OCI-LY1 (cell line): ENCODE results near the gene MAD1L1.

ENCODE experiments used
- H2AFZ ChIP-seq: fragments of 200-600 bp; sonication (generic), shearing (Covaris generic); 2 replicates; pipeline ENCODE4 v1.6.0; 2014; ENCODE audit warnings: antibody characterized with exemption, mild to moderate bottlenecking, low read length
- H3F3A ChIP-seq: fragments of 200-600 bp; sonication (generic), shearing (Covaris generic); 2 replicates; pipeline ENCODE4 v1.6.0; 2014; ENCODE audit warnings: mild to moderate bottlenecking, antibody characterized with exemption, low read length, moderate library complexity; ENCODE audit not compliant: insufficient read depth
- H3K27ac ChIP-seq: fragments of 200-600 bp; sonication (generic); 2 replicates; pipeline ENCODE4 v1.5.1; 2014; ENCODE audit warnings: low read length, mixed run types, mild to moderate bottlenecking, low read depth; ENCODE audit not compliant: poor library complexity, severe bottlenecking
- H3K27me3 ChIP-seq: fragments of 200-600 bp; sonication (generic); 2 replicates; pipeline ENCODE4 v1.6.0; 2014; ENCODE audit warnings: antibody characterized with exemption, mild to moderate bottlenecking, low read length, moderate library complexity; ENCODE audit not compliant: insufficient read depth
- H3K36me3 ChIP-seq: fragments of 200-600 bp; sonication (generic); 2 replicates; pipeline ENCODE4 v1.6.1; 2014; ENCODE audit warnings: mild to moderate bottlenecking, antibody characterized with exemption, low read length, moderate library complexity, mixed read lengths; ENCODE audit not compliant: insufficient read depth
- H3K4me1 ChIP-seq: fragments of 200-600 bp; sonication (generic); 2 replicates; pipeline ENCODE4 v1.5.1; 2014; ENCODE audit warnings: mild to moderate bottlenecking, low read length, moderate library complexity; ENCODE audit not compliant: insufficient read depth, severe bottlenecking
- H3K4me2 ChIP-seq: fragments of 200-600 bp; sonication (generic), shearing (Covaris generic); 2 replicates; pipeline ENCODE4 v1.6.1; 2014; ENCODE audit warnings: low read length
- H3K4me3 ChIP-seq: fragments of 200-600 bp; sonication (generic); 2 replicates; pipeline ENCODE4 v1.5.1; 2014; ENCODE audit warnings: low read length, low read depth, mild to moderate bottlenecking, mixed read lengths; ENCODE audit not compliant: poor library complexity, severe bottlenecking
- H3K79me2 ChIP-seq: fragments of 200-600 bp; shearing (Covaris generic); 2 replicates; pipeline ENCODE4 v1.6.1; 2016; ENCODE audit warnings: mixed run types, low read length, mixed read lengths; ENCODE audit not compliant: insufficient read depth
- H3K9ac ChIP-seq: fragments of 200-600 bp; sonication (generic), shearing (Covaris generic); 2 replicates; pipeline ENCODE4 v1.6.1; 2014; ENCODE audit warnings: mild to moderate bottlenecking, low read length, mixed read lengths
- H3K9me2 ChIP-seq: fragments of 200-600 bp; sonication (generic), shearing (Covaris generic); 2 replicates; pipeline ENCODE4 v1.6.1; 2014; ENCODE audit warnings: low read depth, mild to moderate bottlenecking, low read length, mixed read lengths
- H3K9me3 ChIP-seq: fragments of 200-600 bp; shearing (Covaris generic); 2 replicates; pipeline ENCODE4 v1.6.1; 2014; ENCODE audit warnings: low read length, mixed read lengths
- H4K20me1 ChIP-seq: fragments of 200-600 bp; sonication (generic), shearing (Covaris generic); 2 replicates; pipeline ENCODE4 v1.6.0; 2016; ENCODE audit warnings: mild to moderate bottlenecking, low read length; ENCODE audit not compliant: insufficient read depth
- EZH2 ChIP-seq: fragments of 200-600 bp; sonication (generic), shearing (Covaris generic); IDR thresholded peaks from 2 replicates; pipeline ENCODE4 v1.8.0; 2017; ENCODE audit warnings: borderline replicate concordance, mixed run types, mild to moderate bottlenecking, antibody characterized with exemption, low read length, moderate library complexity, mixed read lengths
- TF ChIP-seq, protein P1 (sequence below): fragments of 200-600 bp; sonication (generic), shearing (Covaris generic); IDR thresholded peaks from 2 replicates; pipeline ENCODE4 v1.5.1; 2017; ENCODE audit warnings: mild to moderate bottlenecking, antibody characterized with exemption, low read length, moderate library complexity, mixed read lengths

MAD1L1 gene

DNA sequence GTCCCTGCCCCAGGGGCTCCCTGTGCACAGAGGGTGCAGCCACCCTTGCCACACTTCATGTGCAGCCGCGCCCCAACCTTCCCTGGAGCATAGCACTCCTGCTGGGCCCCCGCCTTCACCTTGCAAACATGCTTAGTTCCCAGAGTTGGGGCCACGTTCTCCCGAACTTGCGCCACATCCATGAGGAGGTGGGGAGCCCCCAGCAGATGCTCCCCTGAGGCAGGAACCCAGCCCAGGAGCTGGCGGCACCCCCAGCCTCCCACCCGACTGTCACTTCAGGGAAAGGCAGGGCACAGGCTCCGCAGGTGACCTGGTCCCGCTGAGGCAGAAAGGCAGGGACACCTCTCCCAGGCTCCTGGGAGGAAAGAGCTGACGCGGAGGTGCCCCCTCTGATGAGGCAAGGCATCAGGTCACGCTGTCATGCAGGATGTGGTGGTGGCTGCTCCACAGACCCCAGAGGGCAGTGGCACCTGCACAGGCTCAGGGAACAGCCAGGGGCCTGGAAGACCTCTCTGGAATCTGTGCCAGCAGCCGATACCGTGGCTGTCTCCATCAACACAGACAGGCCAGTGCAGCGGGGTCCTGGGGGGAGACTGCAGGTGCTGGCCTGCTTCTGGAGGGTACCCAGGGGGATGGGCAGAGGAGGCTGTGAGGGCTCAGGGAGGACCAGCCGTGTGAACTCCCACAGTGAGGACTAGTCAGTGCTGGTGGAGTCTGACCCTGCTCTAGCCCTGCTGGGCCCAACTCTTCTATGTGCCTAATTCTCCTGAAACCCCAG is 221.3 kb downstream of the MAD1L1 start:
- Histone ChIP-seq H3F3A (no peaks in the 10 kb centered on the region), H3K27me3 (no peaks in the 10 kb centered on the region), H3K9me2 (no peaks in the 10 kb centered on the region), H4K20me1 (no peaks in the 10 kb centered on the region), H3K9me3 (no peaks in the 10 kb centered on the region), H3K9ac (no peak overlapping the region), H3K27ac (no peak overlapping the region), H3K4me2 (no peak overlapping the region), H3K36me3 (peaks cover 22% of the 10 kb centered on the region), H3K79me2 (no peaks in the 10 kb centered on the region), H3K4me3 (no peak overlapping the region), H3K4me1 (peaks cover 24% of the 10 kb centered on the region), H2AFZ (no peak overlapping the region)
- no peak for TF ChIP-seq EZH2
- TF ChIP-seq, protein P1, sequence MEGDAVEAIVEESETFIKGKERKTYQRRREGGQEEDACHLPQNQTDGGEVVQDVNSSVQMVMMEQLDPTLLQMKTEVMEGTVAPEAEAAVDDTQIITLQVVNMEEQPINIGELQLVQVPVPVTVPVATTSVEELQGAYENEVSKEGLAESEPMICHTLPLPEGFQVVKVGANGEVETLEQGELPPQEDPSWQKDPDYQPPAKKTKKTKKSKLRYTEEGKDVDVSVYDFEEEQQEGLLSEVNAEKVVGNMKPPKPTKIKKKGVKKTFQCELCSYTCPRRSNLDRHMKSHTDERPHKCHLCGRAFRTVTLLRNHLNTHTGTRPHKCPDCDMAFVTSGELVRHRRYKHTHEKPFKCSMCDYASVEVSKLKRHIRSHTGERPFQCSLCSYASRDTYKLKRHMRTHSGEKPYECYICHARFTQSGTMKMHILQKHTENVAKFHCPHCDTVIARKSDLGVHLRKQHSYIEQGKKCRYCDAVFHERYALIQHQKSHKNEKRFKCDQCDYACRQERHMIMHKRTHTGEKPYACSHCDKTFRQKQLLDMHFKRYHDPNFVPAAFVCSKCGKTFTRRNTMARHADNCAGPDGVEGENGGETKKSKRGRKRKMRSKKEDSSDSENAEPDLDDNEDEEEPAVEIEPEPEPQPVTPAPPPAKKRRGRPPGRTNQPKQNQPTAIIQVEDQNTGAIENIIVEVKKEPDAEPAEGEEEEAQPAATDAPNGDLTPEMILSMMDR, result no peak

DNA sequence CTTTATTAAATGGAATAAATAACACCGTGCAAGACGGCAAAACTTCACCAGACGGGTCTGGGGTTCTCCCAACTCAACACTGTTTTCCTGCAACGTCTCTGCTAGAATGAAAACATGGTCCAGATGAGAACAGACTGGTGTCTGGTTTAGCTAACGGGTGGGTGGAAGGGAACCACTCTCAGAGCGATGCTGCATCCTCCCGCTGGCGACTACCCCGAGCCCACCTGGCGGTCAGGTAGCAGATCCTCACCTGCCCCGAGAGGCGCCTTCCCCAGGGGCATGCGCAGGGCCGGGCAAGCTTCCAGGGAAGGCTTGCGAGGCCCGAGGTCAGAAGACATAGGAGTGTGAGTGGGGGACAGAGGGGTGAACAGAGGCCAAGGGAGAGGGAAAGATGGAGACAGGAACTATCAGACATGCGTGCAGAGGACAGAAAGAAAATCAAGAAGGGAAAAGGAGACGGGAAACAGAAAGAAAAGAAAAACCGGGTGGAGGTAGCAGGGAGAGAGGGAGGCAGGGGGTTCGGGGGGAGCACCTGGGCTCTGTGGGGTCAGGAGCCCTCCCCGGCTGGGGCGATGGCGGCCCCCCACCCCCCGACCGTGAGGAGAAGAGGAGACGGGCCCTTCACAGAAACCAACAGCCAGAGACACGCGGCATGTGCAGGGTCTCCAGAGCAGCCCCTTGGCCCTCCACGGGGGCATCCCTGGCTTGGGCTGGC is 222.0 kb downstream of the MAD1L1 start:
- H3K4me3 ChIP-seq, result no peak overlapping the region
- H3K4me2 ChIP-seq, result no peak overlapping the region
- no peak overlapping the region for H2AFZ ChIP-seq
- no peak overlapping the region for H3K9ac ChIP-seq
- no peaks in the 10 kb centered on the region for H3K9me2 ChIP-seq
- no peak for TF ChIP-seq EZH2
- TF ChIP-seq, protein P1, result no peak
- H3F3A ChIP-seq, result no peaks in the 10 kb centered on the region
- no peaks in the 10 kb centered on the region for H3K27me3 ChIP-seq
- peaks cover 22% of the 10 kb centered on the region for H3K36me3 ChIP-seq
- H3K79me2 ChIP-seq, result no peaks in the 10 kb centered on the region
- H3K4me1 ChIP-seq, result peaks cover 32% of the 10 kb centered on the region
- no peaks in the 10 kb centered on the region for H3K9me3 ChIP-seq
- no peaks in the 10 kb centered on the region for H4K20me1 ChIP-seq
- no peak overlapping the region for H3K27ac ChIP-seq

DNA sequence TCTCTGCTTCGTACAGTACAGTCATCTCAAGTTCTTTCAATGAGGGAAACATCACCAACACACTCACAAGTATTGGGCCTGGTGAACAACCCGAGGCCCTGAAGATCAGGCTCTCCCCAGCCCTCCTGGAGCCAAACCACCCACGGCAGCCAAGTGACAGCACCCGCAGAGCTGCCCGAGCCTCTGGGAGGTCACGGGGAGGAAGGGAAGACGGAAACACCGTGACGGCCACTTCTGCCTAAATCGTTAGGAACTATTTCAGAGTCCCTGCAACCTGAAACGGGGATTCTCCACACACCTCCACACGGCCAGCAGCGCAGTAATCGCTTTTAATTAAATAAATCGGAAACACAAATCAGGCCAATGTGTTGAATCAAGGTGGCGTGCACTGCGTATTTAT is 222.6 kb downstream of the MAD1L1 start:
- Histone ChIP-seq H3K9me2 (no peaks in the 10 kb centered on the region), H3K27me3 (no peaks in the 10 kb centered on the region), H2AFZ (no peak overlapping the region), H3K4me3 (no peak overlapping the region), H3K9ac (no peak overlapping the region), H3K36me3 (peaks cover 22% of the 10 kb centered on the region), H3K27ac (no peak overlapping the region), H3K9me3 (no peaks in the 10 kb centered on the region), H3K4me2 (no peak overlapping the region), H3K4me1 (peaks cover 38% of the 10 kb centered on the region), H3F3A (no peaks in the 10 kb centered on the region), H3K79me2 (no peaks in the 10 kb centered on the region), H4K20me1 (no peaks in the 10 kb centered on the region)
- TF ChIP-seq, protein P1, result no peak
- TF ChIP-seq EZH2, result no peak
